Panc1 (cell line): ENCODE data around the gene FAM174B. TPM values are rescaled to one million over a fixed set of nuclear protein-coding genes. Genes with fewer than 3 reads are reported as not detected.

Source experiments
- ATAC-seq: fragments of 200-7000 bp; cut with Tn5 transposase; 2 replicates; pipeline ENCODE4 v1.9.1; 2020; ENCODE audit warnings: mild to moderate bottlenecking, moderate library complexity
- BruUV-seq: library from RNA; stranded (reverse); fragments of 400-500 nt; replicated peaks from 2 replicates; lab custom pipeline; 2021; lab: Mats Ljungman, UMichigan
- CTCF ChIA-PET: fragments of 300-600 bp; sonication (Branson Sonifier 250); formaldehyde crosslinking; loops from one replicate; lab custom pipeline; 2022; ENCODE audit warnings: antibody characterized with exemption; lab: Charles Lee
- POLR2A ChIA-PET: fragments of 300-600 bp; sonication (Branson Sonifier 250); formaldehyde crosslinking; loops from one replicate; lab custom pipeline; 2022; ENCODE audit warnings: antibody characterized with exemption; lab: Charles Lee
- DNase-seq: peaks from one replicate; pipeline ENCODE4 v3.0.0-alpha.2; 2010; ENCODE audit warnings: low read depth, low spot score
- H3K27ac ChIP-seq: 2 replicates; pipeline ENCODE4 v1.5.1; 2011; ENCODE audit warnings: mild to moderate bottlenecking, low read length, inconsistent platforms
- H3K27me3 ChIP-seq: fragments of 200-500 bp; sonication (Bioruptor generic); 2 replicates; pipeline ENCODE4 v1.6.0; 2014; ENCODE audit warnings: low read length, inconsistent platforms; ENCODE audit not compliant: control insufficient read depth, insufficient read depth
- H3K36me3 ChIP-seq: fragments of 200-500 bp; sonication (Bioruptor generic); 2 replicates; pipeline ENCODE4 v1.5.1; 2014; ENCODE audit warnings: inconsistent platforms, mild to moderate bottlenecking, low read length, moderate library complexity; ENCODE audit not compliant: control insufficient read depth, insufficient read depth
- H3K4me1 ChIP-seq: 2 replicates; pipeline ENCODE4 v1.5.1; 2011; ENCODE audit warnings: inconsistent platforms, mild to moderate bottlenecking, low read length, moderate library complexity; ENCODE audit not compliant: control insufficient read depth, insufficient read depth
- H3K4me3 ChIP-seq, 2 experiments: 2 replicates each; pipeline ENCODE4 v1.5.1; 2011 to 2012; ENCODE audit warnings: low read depth in 2 of 2, low read length in 2 of 2, mild to moderate bottlenecking in 2 of 2, inconsistent platforms in 1 of 2, moderate library complexity in 1 of 2
- H3K9me3 ChIP-seq: fragments of 200-500 bp; sonication (Bioruptor generic); 2 replicates; pipeline ENCODE4 v1.5.1; 2014; ENCODE audit warnings: low read depth, mild to moderate bottlenecking, inconsistent platforms, low read length, moderate library complexity; ENCODE audit not compliant: control insufficient read depth, insufficient read depth
- CTCF ChIP-seq: fragments of 450-650 bp; IDR thresholded peaks from 2 replicates; pipeline ENCODE4 v1.5.1; 2017; ENCODE audit warnings: mild to moderate bottlenecking
- POLR2AphosphoS5 ChIP-seq: IDR thresholded peaks from 2 replicates; pipeline ENCODE4 v1.6.1; 2012; ENCODE audit warnings: mild to moderate bottlenecking, low read depth, low read length, moderate library complexity
- REST ChIP-seq, 2 experiments: IDR thresholded peaks; 2 replicates each; pipeline ENCODE4 v1.6.1; 2011 to 2012; ENCODE audit warnings: low read depth in 2 of 2, control low read depth in 1 of 2, low read length in 1 of 2, mild to moderate bottlenecking in 1 of 2, moderate library complexity in 1 of 2; ENCODE audit not compliant: insufficient read depth in 1 of 2
- SIN3A ChIP-seq: IDR thresholded peaks from 2 replicates; pipeline ENCODE4 v1.6.1; 2012; ENCODE audit warnings: low read depth, mild to moderate bottlenecking, low read length, moderate library complexity, borderline replicate concordance; ENCODE audit not compliant: insufficient read depth
- TCF7L2 ChIP-seq: IDR thresholded peaks from 2 replicates; pipeline ENCODE4 v1.6.1; 2011; ENCODE audit warnings: mild to moderate bottlenecking, low read depth, low read length, inconsistent platforms
- in situ Hi-C: cut with HindIII; loops from 2 replicates; pipeline ENCODE4 v1.10.0; 2016; ENCODE audit warnings: low sequenced_read_pairs, low pct_unique_long_range_greater_than_20kb
- intact Hi-C: fragments of 100-400 bp; cut with micrococcal nuclease; formaldehyde crosslinking; loops from one replicate; pipeline ENCODE4 v1.10.0; 2022; ENCODE audit not compliant: unreplicated experiment
- total RNA-seq: library from RNA; stranded (reverse); gene quantifications from one replicate; pipeline ENCODE4 v1.2.1, GENCODE V29; 2021; ENCODE audit not compliant: unreplicated experiment

The FAM174B gene
- total RNA-seq, 1 experiment from 2014 or later = 30.7 TPM

GRCh38 chr15:92647467-92648163, 8.0 kb downstream of the FAM174B start:
- Histone ChIP-seq H3K36me3 (no peaks in the 10 kb centered on the region), H3K4me3 (no peak overlapping the region), H3K9me3 (no peaks in the 10 kb centered on the region), H3K27ac (peak overlapping the region; percentile 78), H3K4me1 (peaks cover 58% of the 10 kb centered on the region), H3K27me3 (no peaks in the 10 kb centered on the region)
- ATAC-seq (no peak), DNase-seq (no peak)
- ChIA-PET CTCF (no interaction called here), POLR2A (no interaction called here)
- TF ChIP-seq REST (IDR thresholded peaks at IDR 0.05; ENCODE audit: insufficient read depth in 1 of 2, low read depth in 2 of 2, low read length in 1 of 2) (no peak), CTCF (no peak), SIN3A (no peak), POLR2AphosphoS5 (no peak), TCF7L2 (no peak)
- in situ Hi-C loops (no loop called here), intact Hi-C loops (no loop called here)
- BruUV-seq = no TSS peak

- BruUV-seq = no TSS peak
- intact Hi-C loops = no loop called here
- no peak for ATAC-seq
Observed at GRCh38 chr15:92646216-92646615, 9.4 kb downstream of the FAM174B start.

More at GRCh38 chr15:92646216-92646615, 9.4 kb downstream of the FAM174B start:
- H3K27ac ChIP-seq = peak overlapping the region; percentile 78
- in situ Hi-C loops = no loop called here
- no peaks in the 10 kb centered on the region for H3K36me3 ChIP-seq
- ChIA-PET POLR2A (interaction anchor here (0.5 kb wide), 1 partner anchor 300 kb away, joined by 5 read pairs; no protein-coding TSS in a partner anchor), CTCF (no interaction called here)
- DNase-seq = no peak
- H3K4me3 ChIP-seq = no peak overlapping the region
- no peaks in the 10 kb centered on the region for H3K27me3 ChIP-seq
- no peaks in the 10 kb centered on the region for H3K9me3 ChIP-seq
- H3K4me1 ChIP-seq = peaks cover 50% of the 10 kb centered on the region
- TF ChIP-seq POLR2AphosphoS5 = no peak
- no peak for TF ChIP-seq TCF7L2
- no peak for TF ChIP-seq SIN3A
- no peak for TF ChIP-seq REST (IDR thresholded peaks at IDR 0.05; ENCODE audit: insufficient read depth in 1 of 2, low read depth in 2 of 2, low read length in 1 of 2)
- TF ChIP-seq CTCF = no peak
